ENCODE data around the gene PMVK. TPM values are rescaled to one million over a fixed set of nuclear protein-coding genes. Genes with fewer than 3 reads are reported as not detected.

Gene PMVK
- total RNA-seq, 2 donors from 2014 or later, result 9.7 to 13.8 TPM

- H3K27me3 ChIP-seq (replicated peaks; ENCODE audit: insufficient read depth), result no peaks in the 10 kb centered on the region
- no peaks in the 10 kb centered on the region for H3K9me3 ChIP-seq
- H3K36me3 ChIP-seq, result peaks cover 33% of the 10 kb centered on the region
- peaks cover 19 to 32% of the 10 kb centered on the region in 2 donors for H3K4me1 ChIP-seq (ENCODE audit: control insufficient read depth in 1 of 2, low read depth in 2 of 2)
- ATAC-seq (ENCODE audit: insufficient number of reproducible peaks, low FRiP score, low read depth), result peak; percentile 67
- TF ChIP-seq, protein P1, sequence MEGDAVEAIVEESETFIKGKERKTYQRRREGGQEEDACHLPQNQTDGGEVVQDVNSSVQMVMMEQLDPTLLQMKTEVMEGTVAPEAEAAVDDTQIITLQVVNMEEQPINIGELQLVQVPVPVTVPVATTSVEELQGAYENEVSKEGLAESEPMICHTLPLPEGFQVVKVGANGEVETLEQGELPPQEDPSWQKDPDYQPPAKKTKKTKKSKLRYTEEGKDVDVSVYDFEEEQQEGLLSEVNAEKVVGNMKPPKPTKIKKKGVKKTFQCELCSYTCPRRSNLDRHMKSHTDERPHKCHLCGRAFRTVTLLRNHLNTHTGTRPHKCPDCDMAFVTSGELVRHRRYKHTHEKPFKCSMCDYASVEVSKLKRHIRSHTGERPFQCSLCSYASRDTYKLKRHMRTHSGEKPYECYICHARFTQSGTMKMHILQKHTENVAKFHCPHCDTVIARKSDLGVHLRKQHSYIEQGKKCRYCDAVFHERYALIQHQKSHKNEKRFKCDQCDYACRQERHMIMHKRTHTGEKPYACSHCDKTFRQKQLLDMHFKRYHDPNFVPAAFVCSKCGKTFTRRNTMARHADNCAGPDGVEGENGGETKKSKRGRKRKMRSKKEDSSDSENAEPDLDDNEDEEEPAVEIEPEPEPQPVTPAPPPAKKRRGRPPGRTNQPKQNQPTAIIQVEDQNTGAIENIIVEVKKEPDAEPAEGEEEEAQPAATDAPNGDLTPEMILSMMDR (IDR thresholded peaks at IDR 0.05), result peak; percentile 46
- peak; percentile 32 for DNase-seq (ENCODE audit: low spot score)
- peak within 1 kb of the TSS; percentile 91 for H3K4me3 ChIP-seq
- peak within 1 kb of the TSS; percentile 96 to 97 for H3K27ac ChIP-seq
Observed at GRCh38 chr1:154961207-154962155, 25.0 kb upstream of the PMVK start, which contains the start of gene PYGO2. TSS of gene PYGO2 (minus strand) at chr1:154961782. CDS start at chr1:154961576, 206 bp downstream.

- H3K27ac ChIP-seq, result peak overlapping the region; percentile 96 to 97
- peak overlapping the region; percentile 91 for H3K4me3 ChIP-seq
- no peaks in the 10 kb centered on the region for H3K27me3 ChIP-seq (replicated peaks; ENCODE audit: insufficient read depth)
- ATAC-seq (ENCODE audit: insufficient number of reproducible peaks, low FRiP score, low read depth) (no peak), DNase-seq (ENCODE audit: low spot score) (no peak)
- peaks cover 24% of the 10 kb centered on the region for H3K36me3 ChIP-seq
- peaks cover 21 to 34% of the 10 kb centered on the region in 2 donors for H3K4me1 ChIP-seq (ENCODE audit: control insufficient read depth in 1 of 2, low read depth in 2 of 2)
- H3K9me3 ChIP-seq, result no peaks in the 10 kb centered on the region
- TF ChIP-seq, protein P1 (IDR thresholded peaks at IDR 0.05), result no peak
Observed at GRCh38 chr1:154960446-154961136, 24.1 kb upstream of the PMVK start.

DNA sequence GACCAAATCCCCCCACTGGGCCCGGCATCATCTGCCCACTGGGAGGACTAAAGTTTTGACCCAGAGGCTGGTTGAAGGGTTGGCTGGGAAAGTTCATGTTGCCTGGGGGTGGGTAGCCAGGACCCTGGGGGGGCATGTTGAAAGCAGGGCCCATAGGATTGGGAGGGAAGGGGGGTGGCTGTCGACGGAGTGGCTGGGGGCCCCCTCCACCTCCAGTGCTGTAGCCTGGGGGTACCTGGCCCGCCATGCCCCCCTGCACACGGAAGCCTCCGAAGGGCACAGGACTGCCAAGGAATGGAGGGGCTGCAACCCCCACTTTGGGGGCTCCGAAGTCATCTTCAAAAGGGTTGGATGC lies 22.9 kb upstream of the PMVK start:
- TF ChIP-seq, protein P1 (IDR thresholded peaks at IDR 0.05), result no peak
- no peaks in the 10 kb centered on the region for H3K27me3 ChIP-seq (replicated peaks; ENCODE audit: insufficient read depth)
- H3K27ac ChIP-seq, result no peak overlapping the region
- DNase-seq (ENCODE audit: low spot score) (no peak), ATAC-seq (ENCODE audit: insufficient number of reproducible peaks, low FRiP score, low read depth) (no peak)
- H3K4me1 ChIP-seq (ENCODE audit: control insufficient read depth in 1 of 2, low read depth in 2 of 2), result peaks cover 32 to 46% of the 10 kb centered on the region in 2 donors
- H3K9me3 ChIP-seq, result no peaks in the 10 kb centered on the region
- peaks cover 16% of the 10 kb centered on the region for H3K36me3 ChIP-seq
- H3K4me3 ChIP-seq, result no peak overlapping the region

DNA sequence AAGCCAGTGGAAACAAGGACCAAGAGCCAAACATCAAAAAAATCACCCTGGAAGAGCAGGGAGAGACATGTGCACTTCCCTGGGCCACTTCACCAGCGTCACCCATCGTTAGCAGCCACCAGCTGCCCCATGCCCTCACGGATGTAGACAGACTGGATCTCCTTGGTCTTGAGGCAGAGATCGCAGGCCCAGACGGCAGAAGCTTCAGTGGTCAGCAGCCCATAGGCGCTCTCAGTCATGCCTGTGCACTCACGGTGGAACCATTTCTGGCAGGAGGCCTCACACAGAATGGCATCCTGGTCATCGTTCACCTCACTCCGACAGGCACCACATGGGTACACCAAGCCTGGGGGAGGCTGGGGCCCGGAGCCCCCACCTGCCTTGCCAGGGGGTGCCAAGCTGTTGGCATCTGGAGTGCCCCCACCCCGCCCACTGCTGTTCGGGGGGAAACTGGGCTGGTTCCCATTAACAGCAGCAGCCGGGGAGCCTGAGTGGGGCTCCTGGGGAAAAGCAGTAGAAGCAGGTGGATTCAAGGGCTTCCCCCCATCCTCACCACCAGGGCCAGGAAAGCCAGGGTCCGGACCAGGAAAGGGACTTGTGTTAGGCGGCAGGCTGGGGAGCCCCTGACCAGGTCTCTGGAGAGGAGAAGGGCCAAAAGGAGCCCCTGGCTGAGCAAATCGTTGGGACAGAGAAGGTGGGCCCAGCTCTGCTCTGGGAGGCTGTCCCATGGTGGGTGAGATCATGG lies 22.3 kb upstream of the PMVK start:
- H3K27me3 ChIP-seq (replicated peaks; ENCODE audit: insufficient read depth), result no peaks in the 10 kb centered on the region
- no peak overlapping the region for H3K27ac ChIP-seq
- peaks cover 12% of the 10 kb centered on the region for H3K36me3 ChIP-seq
- H3K4me3 ChIP-seq, result no peak overlapping the region
- DNase-seq (ENCODE audit: low spot score), result no peak
- no peak for ATAC-seq (ENCODE audit: insufficient number of reproducible peaks, low FRiP score, low read depth)
- TF ChIP-seq, protein P1 (IDR thresholded peaks at IDR 0.05), result no peak
- no peaks in the 10 kb centered on the region for H3K9me3 ChIP-seq
- peaks cover 38 to 52% of the 10 kb centered on the region in 2 donors for H3K4me1 ChIP-seq (ENCODE audit: control insufficient read depth in 1 of 2, low read depth in 2 of 2)
